Activated CD8-positive, alpha-beta memory T cell treated with anti-CD3 and anti-CD28 coated beads, Interleukin-2, amount 10 ng/mL, durations not matched to agents 7 days and 5 days (primary cell): ENCODE results near the gene PIAS1. TPM values are rescaled to one million over a fixed set of nuclear protein-coding genes. Genes with fewer than 3 reads are reported as not detected.
"Not testable (repeated sequence)": the region's sequence is repeated elsewhere in the genome, so short reads cannot be mapped to it uniquely, and the experiment has no call there.

Experiments used
- ATAC-seq: fragments of 150-1000 bp; cut with Tn5 transposase; one replicate; pipeline ENCODE4 v1.10.0; 2021; ENCODE audit warnings: moderate library complexity
- CTCF ChIA-PET: fragments of 350-600 bp; sonication (Branson Sonifier 250); formaldehyde crosslinking; loops from one replicate; lab custom pipeline; 2021; ENCODE audit warnings: antibody characterized with exemption; lab: Charles Lee
- DNase-seq: peaks from one replicate; pipeline ENCODE4 v3.0.0-alpha.2; 2020
- H3K27ac Mint-ChIP-seq: one replicate; pipeline ENCODE4 v1.8.0; 2021; ENCODE audit warnings: mild to moderate bottlenecking, mixed read lengths
- H3K27me3 Mint-ChIP-seq: one replicate; pipeline ENCODE4 v1.8.0; 2021; ENCODE audit warnings: mixed read lengths
- H3K36me3 Mint-ChIP-seq: one replicate; pipeline ENCODE4 v1.8.0; 2021; ENCODE audit warnings: mild to moderate bottlenecking, mixed read lengths
- H3K4me1 Mint-ChIP-seq: one replicate; pipeline ENCODE4 v1.8.0; 2021; ENCODE audit warnings: mixed read lengths
- H3K4me3 Mint-ChIP-seq: one replicate; pipeline ENCODE4 v1.8.0; 2021; ENCODE audit warnings: mild to moderate bottlenecking, moderate library complexity, mixed read lengths
- H3K9me3 Mint-ChIP-seq: one replicate; pipeline ENCODE4 v1.8.0; 2022; ENCODE audit warnings: low read depth, mixed read lengths
- total RNA-seq, 2 experiments: library from RNA; stranded (reverse); gene quantifications; one replicate each; pipeline ENCODE4 v1.2.3, GENCODE V29; 2021

PIAS1 gene
- total RNA-seq, 2 experiments from 2014 or later = 39.4 to 52.4 TPM

DNA sequence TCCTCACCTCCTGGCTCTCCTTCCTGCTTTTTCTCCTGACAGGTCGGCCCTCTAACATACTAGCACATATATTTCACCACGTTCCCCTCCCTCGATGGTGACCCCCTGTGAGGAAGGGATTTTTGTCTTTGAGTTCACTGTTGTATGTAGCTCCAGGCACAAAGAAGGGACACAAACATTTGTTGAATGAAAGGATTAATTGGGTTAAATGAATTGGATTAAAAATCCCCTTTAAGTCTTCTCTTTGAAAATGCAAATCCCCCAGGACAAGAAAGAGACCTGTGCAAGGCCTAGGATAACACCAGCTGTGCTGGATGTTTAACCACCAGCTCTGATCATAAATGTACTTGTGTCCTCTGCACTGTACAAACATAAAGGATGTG lies 147.8 kb downstream of the PIAS1 start:
- peaks cover 5% of the 10 kb centered on the region for H3K36me3 Mint-ChIP-seq
- no peaks in the 10 kb centered on the region for H3K9me3 Mint-ChIP-seq
- peaks cover 1% of the 10 kb centered on the region for H3K4me1 Mint-ChIP-seq
- ATAC-seq (no peak), DNase-seq (no peak)
- CTCF ChIA-PET = interaction anchor here (0.7 kb wide), 1 partner anchor 124 kb away, joined by 4 read pairs; no protein-coding TSS in a partner anchor
- H3K27ac Mint-ChIP-seq = no peak overlapping the region
- no peaks in the 10 kb centered on the region for H3K27me3 Mint-ChIP-seq
- no peak overlapping the region for H3K4me3 Mint-ChIP-seq

DNA sequence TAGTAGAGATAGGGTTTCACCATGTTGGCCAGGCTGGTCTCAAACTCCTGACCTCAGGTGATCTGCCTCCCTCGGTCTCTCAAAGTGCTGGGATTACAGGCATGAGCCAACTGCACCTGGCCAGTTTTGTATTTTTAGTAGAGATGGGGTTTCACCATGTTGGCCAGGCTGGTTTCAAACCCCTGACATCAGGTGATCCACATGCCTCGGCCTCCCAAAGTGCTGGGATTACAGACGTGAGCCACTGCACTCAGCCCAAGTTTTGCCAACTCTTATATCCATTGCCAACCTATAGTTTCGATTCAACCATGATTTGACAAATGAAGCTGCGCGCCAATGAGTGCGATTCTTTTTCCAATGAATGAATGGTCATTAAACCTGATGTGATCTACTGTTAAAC lies 148.9 kb downstream of the PIAS1 start:
- not testable (repeated sequence) for ATAC-seq, H3K36me3 Mint-ChIP-seq
- CTCF ChIA-PET = interaction anchor here (0.9 kb wide), 1 partner anchor 155 kb away, joined by 4 read pairs; no protein-coding TSS in a partner anchor

DNA sequence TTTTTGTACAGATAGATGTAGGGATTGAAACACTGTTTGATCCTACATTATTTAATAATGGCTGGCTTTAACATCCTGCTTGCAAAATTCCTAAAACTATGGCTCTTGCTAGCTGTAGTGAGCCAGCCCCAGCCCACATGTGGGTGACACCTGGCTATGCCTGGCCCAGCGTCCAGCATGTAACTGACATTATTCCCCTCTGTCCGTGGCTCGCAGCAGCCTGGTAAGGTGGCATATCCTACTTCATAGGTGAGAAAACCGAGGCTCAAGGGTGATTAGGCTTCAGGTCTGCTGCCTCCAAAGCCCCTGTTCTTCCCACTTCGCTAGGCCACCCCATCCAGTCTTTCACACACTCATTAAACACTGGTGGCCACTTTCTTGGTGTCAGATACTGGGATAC lies 149.4 kb downstream of the PIAS1 start:
- CTCF ChIA-PET = no interaction called here
- H3K9me3 Mint-ChIP-seq = no peaks in the 10 kb centered on the region

More for the DNA sequence above, 148.9 kb downstream of the PIAS1 start:
- H3K27me3 Mint-ChIP-seq, H3K4me1 Mint-ChIP-seq, H3K9me3 Mint-ChIP-seq, DNase-seq, H3K4me3 Mint-ChIP-seq, H3K27ac Mint-ChIP-seq: not testable (repeated sequence)

GRCh38 chr15:68203956-68204355 lies 149.8 kb downstream of the PIAS1 start:
- peaks cover 8% of the 10 kb centered on the region for H3K4me1 Mint-ChIP-seq
- no peaks in the 10 kb centered on the region for H3K9me3 Mint-ChIP-seq
- DNase-seq (no peak), ATAC-seq (no peak)
- peaks cover 1% of the 10 kb centered on the region for H3K36me3 Mint-ChIP-seq
- no peaks in the 10 kb centered on the region for H3K27me3 Mint-ChIP-seq
- CTCF ChIA-PET = no interaction called here
- no peak overlapping the region for H3K4me3 Mint-ChIP-seq
- H3K27ac Mint-ChIP-seq = no peak overlapping the region

More for the DNA sequence above, 149.4 kb downstream of the PIAS1 start:
- Mint-ChIP-seq H3K4me1 (peaks cover 3% of the 10 kb centered on the region), H3K27ac (no peak overlapping the region), H3K36me3 (peaks cover 1% of the 10 kb centered on the region), H3K4me3 (no peak overlapping the region), H3K27me3 (no peaks in the 10 kb centered on the region)
- peak; percentile 16 for DNase-seq
- ATAC-seq = no peak

DNA sequence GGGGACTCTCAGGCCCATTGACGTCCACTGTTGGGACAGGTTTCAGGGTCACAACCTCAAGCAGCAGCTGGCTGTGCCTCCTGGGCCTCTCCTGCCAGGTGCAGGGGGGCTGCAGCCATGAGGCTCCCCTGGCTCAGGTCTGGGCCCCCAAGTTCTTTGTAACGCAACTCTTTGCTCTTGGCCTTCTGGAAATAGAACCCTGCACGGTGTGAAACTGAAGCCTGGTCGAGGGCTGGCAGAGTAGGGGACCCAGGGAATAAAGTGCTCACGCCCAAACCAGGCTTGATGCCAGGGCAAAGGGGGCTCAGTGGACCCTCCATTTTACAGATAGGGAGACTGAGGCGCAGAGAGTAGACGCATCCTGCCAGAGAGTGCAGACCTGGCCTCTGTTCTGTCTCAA lies 150.2 kb downstream of the PIAS1 start:
- Mint-ChIP-seq H3K36me3 (peaks cover 1% of the 10 kb centered on the region), H3K4me1 (peaks cover 12% of the 10 kb centered on the region), H3K4me3 (no peak overlapping the region), H3K9me3 (no peaks in the 10 kb centered on the region), H3K27ac (no peak overlapping the region), H3K27me3 (no peaks in the 10 kb centered on the region)
- ATAC-seq (no peak), DNase-seq (no peak)
- CTCF ChIA-PET = no interaction called here

DNA sequence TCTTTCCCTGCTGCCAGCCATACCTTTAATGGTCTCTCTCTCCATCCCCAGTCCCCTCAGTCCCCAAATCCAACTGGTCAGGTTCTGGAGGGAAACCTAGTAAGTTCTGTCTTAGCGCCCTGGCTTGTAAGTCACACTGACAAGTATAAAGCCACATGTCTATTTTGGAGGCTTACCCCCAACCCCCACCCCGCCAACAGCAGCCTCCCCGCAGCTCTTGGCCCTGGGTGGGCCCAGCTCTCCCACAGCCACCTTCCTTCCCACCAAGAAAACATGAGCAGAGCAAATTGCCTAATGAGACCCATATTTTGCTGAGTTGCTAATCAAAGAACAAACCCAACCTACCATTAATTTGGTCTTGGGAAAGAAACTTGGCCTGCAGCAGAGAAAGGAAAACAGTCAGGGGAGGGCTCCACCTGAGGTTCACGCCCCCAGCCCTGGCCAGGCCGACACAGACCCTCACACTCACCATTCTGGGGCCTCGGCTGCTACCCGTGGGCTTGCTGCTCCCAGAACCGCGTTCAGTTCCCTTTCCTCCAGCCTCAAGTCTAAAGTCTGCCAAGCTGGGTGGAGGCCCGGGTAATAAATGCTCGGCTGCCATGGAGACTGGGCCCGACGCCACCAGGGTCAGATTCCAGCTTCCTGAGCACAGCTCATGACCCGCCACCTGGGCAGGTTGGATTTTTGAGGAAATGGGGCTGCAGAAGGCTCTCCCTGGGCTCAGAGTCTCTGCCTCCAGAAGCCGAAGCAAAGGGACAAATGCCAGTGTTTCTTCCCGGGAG lies 150.9 kb downstream of the PIAS1 start, which contains the start of gene CALML4:
CALML4 (minus strand) TSS at position 557 of the 782 bp plus-strand sequence; CDS start at position 472, 85 bp downstream.
- ATAC-seq (no peak), DNase-seq (no peak)
- H3K4me1 Mint-ChIP-seq = peaks cover 18% of the 10 kb centered on the region
- H3K9me3 Mint-ChIP-seq = no peaks in the 10 kb centered on the region
- H3K4me3 Mint-ChIP-seq = no peak within 1 kb of the TSS
- H3K27me3 Mint-ChIP-seq = no peaks in the 10 kb centered on the region
- H3K36me3 Mint-ChIP-seq = peaks cover 1% of the 10 kb centered on the region
- CTCF ChIA-PET = interaction anchor here (1.7 kb wide), 1 partner anchor 20 kb away, joined by 4 read pairs; no protein-coding TSS in a partner anchor
- H3K27ac Mint-ChIP-seq = no peak within 1 kb of the TSS

DNA sequence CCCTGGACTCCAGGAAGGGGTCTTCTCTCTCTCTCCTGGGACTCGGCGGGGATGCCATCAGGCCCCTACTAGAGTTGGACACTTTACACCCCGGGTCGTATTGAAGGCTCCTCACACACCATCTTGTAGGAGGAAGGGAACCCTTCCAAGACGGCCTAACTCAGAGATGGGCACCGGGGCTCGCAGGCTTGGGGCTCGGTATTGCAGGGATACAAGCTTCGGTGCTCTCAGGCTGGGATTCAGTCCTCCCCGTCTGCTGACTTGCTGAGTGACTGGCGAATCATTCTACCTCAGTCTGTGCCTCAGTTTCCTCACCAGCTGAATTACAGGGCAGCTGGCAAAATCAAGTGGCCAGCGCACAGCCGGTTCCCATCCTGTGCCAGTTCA lies 151.4 kb downstream of the PIAS1 start:
- ATAC-seq (no peak), DNase-seq (no peak)
- Mint-ChIP-seq H3K27me3 (no peaks in the 10 kb centered on the region), H3K36me3 (peaks cover 1% of the 10 kb centered on the region), H3K9me3 (no peaks in the 10 kb centered on the region), H3K4me1 (peaks cover 21% of the 10 kb centered on the region), H3K4me3 (no peak overlapping the region), H3K27ac (no peak overlapping the region)
- CTCF ChIA-PET = interaction anchor here (1.7 kb wide), 1 partner anchor 21 kb away, joined by 4 read pairs; no protein-coding TSS in a partner anchor

DNA sequence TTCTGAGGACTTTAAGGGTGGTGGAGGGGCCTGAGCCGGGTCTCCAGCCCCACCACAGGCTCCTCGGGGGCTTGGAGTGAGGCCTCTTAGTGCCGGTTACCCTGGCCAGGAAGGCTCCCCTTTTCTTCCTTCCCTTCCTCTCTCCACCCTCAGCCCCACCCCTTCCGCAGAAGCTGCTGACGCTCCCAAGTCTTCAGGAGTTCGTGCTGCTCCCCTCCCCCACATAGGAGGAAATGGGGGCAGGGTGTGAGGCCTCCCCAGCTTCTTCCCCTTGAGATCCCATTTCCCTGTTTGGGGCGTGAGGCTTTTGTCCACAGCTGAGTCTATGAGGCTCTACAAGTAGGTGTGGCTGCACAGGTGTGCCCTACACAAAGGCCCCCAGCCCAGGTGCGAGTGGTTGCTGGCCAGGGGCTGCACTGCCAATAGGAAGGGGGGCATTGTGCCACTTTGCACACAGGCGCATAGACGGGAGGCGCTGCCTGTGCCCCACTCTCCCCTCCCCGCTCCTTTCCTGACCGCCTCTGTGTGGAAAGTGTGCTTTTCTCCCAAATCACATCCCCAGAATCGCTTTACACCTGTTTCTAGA lies 151.9 kb downstream of the PIAS1 start:
- CTCF ChIA-PET = interaction anchor here (1.7 kb wide), 1 partner anchor 21 kb away, joined by 4 read pairs; no protein-coding TSS in a partner anchor

GRCh38 chr15:68206711-68207151 lies 152.6 kb downstream of the PIAS1 start:
- CTCF ChIA-PET = no interaction called here
- Mint-ChIP-seq H3K4me1 (peaks cover 23% of the 10 kb centered on the region), H3K9me3 (no peaks in the 10 kb centered on the region), H3K27me3 (no peaks in the 10 kb centered on the region), H3K36me3 (peaks cover 1% of the 10 kb centered on the region), H3K27ac (no peak overlapping the region), H3K4me3 (no peak overlapping the region)
- DNase-seq (no peak), ATAC-seq (no peak)

More for the DNA sequence above, 151.9 kb downstream of the PIAS1 start:
- no peaks in the 10 kb centered on the region for H3K9me3 Mint-ChIP-seq
- H3K27ac Mint-ChIP-seq = no peak overlapping the region
- DNase-seq = no peak
- no peak overlapping the region for H3K4me3 Mint-ChIP-seq
- no peaks in the 10 kb centered on the region for H3K27me3 Mint-ChIP-seq
- peaks cover 23% of the 10 kb centered on the region for H3K4me1 Mint-ChIP-seq
- no peak for ATAC-seq
- peaks cover 1% of the 10 kb centered on the region for H3K36me3 Mint-ChIP-seq

- ATAC-seq (no peak), DNase-seq (no peak)
- H3K27ac Mint-ChIP-seq = no peak overlapping the region
- peaks cover 1% of the 10 kb centered on the region for H3K36me3 Mint-ChIP-seq
- peaks cover 23% of the 10 kb centered on the region for H3K4me1 Mint-ChIP-seq
- H3K9me3 Mint-ChIP-seq = no peaks in the 10 kb centered on the region
- no peaks in the 10 kb centered on the region for H3K27me3 Mint-ChIP-seq
- CTCF ChIA-PET = no interaction called here
- no peak overlapping the region for H3K4me3 Mint-ChIP-seq
Measured at GRCh38 chr15:68207176-68207935, 153.2 kb downstream of the PIAS1 start.

DNA sequence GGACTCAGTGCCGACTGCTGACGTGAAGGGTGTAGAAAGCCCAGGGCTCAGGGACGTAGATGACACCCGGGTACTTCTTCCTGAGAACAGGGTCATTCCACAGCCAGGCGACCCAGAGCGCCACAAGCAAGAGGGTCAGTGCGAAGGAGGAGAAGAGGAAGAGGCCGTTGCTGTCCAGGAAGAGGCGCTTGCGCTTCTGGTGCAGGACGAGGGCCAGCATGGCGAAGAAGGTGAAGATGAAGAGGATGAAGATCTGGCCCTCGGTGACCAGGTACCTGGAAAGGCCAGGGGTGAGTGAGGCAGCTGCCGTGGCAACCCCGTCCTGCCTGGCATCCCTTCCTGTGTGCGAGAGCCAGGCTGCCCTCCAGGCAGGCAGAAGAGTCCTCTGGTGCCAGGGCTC lies 154.0 kb downstream of the PIAS1 start:
- DNase-seq (no peak), ATAC-seq (no peak)
- no peaks in the 10 kb centered on the region for H3K9me3 Mint-ChIP-seq
- H3K36me3 Mint-ChIP-seq = peaks cover 1% of the 10 kb centered on the region
- CTCF ChIA-PET = no interaction called here
- no peak overlapping the region for H3K27ac Mint-ChIP-seq
- H3K4me3 Mint-ChIP-seq = no peak overlapping the region
- no peaks in the 10 kb centered on the region for H3K27me3 Mint-ChIP-seq
- H3K4me1 Mint-ChIP-seq = peaks cover 23% of the 10 kb centered on the region

GRCh38 chr15:68208636-68209240 lies 154.6 kb downstream of the PIAS1 start:
- DNase-seq = no peak
- Mint-ChIP-seq H3K27ac (peak overlapping the region; percentile 62), H3K9me3 (no peaks in the 10 kb centered on the region), H3K36me3 (peaks cover 1% of the 10 kb centered on the region), H3K27me3 (no peaks in the 10 kb centered on the region), H3K4me1 (peaks cover 23% of the 10 kb centered on the region), H3K4me3 (no peak overlapping the region)
- CTCF ChIA-PET = no interaction called here
- ATAC-seq = no peak

DNA sequence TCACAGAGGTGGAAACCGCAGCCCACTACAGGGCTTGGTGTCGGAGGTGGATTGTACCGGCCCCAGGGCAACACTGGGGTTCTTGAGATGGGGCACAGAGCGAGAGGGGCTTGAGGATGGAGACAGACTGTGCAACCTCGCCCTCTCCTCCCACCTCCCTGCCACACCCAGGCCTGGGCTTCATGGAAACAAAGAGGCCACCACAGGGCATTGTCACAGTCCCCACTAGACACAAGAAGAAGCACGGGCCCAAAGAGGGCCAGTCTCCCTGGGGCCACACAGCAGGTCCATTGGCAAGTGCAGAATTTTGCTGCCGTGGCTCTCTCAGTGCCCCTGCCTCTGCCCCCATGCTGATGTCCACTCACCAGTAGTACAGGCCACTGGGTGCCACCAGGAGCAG lies 155.2 kb downstream of the PIAS1 start:
- Mint-ChIP-seq H3K27ac (peak overlapping the region; percentile 66), H3K27me3 (no peaks in the 10 kb centered on the region)

More for the DNA sequence above, 155.2 kb downstream of the PIAS1 start:
- Mint-ChIP-seq H3K36me3 (peaks cover 1% of the 10 kb centered on the region), H3K4me3 (no peak overlapping the region), H3K4me1 (peaks cover 23% of the 10 kb centered on the region), H3K9me3 (no peaks in the 10 kb centered on the region)
- no peak for DNase-seq
- no peak for ATAC-seq
- CTCF ChIA-PET = interaction anchor here (1.2 kb wide), 1 partner anchor 345 kb away, joined by 4 read pairs; no protein-coding TSS in a partner anchor
